GM10847 (cell line): ENCODE measurements around the gene BANP.
A peak's percentile ranks its signal among the peaks of the same experiment; 100 is the strongest.

Source experiments
- POLR2A ChIP-seq: IDR thresholded peaks from 2 replicates; pipeline ENCODE4 v1.6.1; 2011; ENCODE audit not compliant: insufficient read length; ENCODE audit errors: extremely low read depth

Gene BANP, protein sequence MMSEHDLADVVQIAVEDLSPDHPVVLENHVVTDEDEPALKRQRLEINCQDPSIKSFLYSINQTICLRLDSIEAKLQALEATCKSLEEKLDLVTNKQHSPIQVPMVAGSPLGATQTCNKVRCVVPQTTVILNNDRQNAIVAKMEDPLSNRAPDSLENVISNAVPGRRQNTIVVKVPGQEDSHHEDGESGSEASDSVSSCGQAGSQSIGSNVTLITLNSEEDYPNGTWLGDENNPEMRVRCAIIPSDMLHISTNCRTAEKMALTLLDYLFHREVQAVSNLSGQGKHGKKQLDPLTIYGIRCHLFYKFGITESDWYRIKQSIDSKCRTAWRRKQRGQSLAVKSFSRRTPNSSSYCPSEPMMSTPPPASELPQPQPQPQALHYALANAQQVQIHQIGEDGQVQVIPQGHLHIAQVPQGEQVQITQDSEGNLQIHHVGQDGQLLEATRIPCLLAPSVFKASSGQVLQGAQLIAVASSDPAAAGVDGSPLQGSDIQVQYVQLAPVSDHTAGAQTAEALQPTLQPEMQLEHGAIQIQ

GRCh38 chr16:87950765-87951551, at the start of gene BANP:
BANP (plus strand) TSS chr16:87951434; CDS start chr16:87975116, 23,682 bp downstream.
- peak; percentile 19 for TF ChIP-seq POLR2A

GRCh38 chr16:87914812-87915211, 36.4 kb upstream of the BANP start:
- no peak for TF ChIP-seq POLR2A

DNA sequence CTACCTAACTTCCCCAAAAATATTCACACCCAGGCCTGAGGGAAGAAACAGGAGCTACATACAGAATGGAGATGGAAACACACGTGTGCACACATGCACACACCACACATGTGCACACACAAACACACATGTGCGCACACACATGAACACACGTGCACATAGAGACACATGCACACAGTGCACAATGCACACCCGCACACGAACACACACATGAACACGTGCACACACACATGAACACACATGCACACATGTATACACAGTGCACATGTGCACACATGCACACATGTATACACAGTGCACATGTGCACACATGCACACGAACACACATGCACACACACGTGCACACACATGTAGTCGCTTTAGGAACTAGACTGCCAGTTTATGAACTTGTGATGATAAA, 33.7 kb upstream of the BANP start:
- TF ChIP-seq POLR2A: no peak

DNA sequence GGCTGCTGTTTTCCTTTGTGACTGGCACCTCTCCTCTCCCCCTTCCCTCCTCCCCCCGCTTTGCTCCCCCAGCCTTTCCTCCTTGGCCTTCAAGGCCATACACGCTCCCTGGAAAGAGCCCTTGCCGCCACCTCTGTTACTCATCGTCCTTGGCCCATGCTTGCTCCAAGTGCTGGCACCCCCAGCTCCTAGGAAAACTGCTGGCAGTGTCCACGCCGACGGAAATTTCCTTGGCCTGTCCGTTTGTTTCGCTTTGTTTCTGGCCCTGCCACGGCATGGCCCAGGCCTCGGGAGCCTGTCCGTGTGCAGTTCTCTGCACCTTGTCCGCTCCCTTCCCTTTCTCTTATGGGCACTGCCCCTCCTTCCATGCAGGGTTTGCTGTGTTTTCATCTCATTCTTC, 32.9 kb upstream of the BANP start:
- TF ChIP-seq POLR2A: no peak

DNA sequence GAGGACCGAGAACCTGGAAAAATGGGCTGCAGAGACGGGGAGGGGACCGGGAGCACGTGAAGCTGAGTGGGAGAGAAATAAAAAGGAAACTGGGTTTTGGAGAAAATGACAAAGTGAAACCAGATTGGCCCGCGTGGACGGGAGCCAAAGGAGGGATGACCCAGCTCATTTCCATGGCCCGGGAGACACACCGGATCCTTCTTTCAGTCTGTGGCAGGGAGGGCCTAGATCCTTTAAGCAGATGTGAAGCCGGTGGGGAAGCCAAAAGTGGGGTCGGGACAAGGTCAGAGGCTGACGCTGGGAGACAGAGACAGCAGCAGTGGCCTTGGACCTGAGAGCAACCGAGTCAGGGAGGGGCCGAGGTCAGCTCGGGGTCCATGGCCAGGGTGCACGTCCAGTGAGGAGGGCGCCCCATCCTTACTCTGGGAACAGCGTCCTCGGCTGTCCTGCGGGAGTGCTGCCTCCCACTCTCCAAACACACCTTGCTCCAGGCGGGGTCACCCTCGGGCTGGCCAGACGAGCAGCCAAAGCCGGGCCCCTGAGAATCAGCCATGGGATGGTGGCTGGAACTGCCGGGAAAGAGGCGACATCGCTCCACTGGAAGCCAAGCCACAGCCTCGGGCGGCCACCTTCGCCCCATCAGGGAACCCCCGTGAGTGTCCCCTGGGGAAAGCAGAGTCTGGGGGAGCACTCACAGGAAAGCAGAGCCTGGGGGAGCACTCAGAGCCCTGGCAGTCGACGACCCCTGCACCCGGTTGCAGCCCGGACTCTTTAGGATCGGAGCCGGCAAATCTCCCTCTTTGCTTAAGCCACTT, 32.2 kb upstream of the BANP start:
- no peak for TF ChIP-seq POLR2A

DNA sequence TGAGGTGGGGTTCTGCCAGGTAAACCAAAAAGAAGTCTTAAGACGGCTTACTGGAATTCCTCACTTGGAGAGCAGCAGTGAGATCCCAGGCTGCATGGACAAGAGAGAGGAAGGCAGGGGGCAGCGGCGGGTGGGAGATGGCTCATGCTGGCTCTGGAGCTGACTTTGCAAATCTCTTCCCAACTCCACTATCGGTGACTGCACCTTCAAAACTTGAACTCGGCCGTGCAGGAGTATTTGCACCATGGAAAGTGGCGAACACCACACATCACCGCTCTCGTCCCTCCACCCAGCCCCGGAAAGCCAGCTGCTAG, 31.6 kb upstream of the BANP start:
- TF ChIP-seq POLR2A: no peak

GRCh38 chr16:87921236-87921773, 29.9 kb upstream of the BANP start:
- no peak for TF ChIP-seq POLR2A

DNA sequence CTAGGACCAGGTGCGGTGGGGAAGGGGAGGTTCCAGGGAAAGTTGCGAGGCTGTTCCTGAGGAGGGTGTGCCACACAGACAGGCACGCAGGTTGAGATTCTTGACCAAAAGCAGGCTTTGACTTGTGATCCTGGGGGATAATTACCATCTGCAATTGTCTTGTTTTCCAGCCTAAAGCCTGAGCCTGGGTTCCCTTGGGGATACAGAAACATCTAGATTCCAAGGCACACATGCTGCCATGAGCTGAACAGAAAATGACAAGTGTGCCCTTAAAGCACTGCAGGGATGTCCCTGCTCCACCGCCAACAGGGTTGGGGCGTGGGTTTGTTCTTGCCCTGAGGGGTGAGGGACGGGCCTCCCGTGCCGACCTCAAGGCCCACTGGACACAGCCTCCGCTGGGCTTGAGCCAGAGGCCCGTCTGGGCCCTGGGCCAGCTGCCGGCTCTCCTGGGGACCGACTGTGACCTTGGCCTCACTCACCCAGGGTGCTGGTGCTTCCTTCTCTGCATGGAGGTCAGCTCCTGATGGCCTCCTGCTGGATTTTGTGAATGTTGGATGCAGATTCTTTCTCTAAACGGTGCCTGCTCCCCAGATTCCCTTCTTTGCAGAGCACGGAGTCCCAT, 28.9 kb upstream of the BANP start:
- TF ChIP-seq POLR2A: no peak

GRCh38 chr16:87924041-87924810, 27.0 kb upstream of the BANP start:
- TF ChIP-seq POLR2A: no peak

DNA sequence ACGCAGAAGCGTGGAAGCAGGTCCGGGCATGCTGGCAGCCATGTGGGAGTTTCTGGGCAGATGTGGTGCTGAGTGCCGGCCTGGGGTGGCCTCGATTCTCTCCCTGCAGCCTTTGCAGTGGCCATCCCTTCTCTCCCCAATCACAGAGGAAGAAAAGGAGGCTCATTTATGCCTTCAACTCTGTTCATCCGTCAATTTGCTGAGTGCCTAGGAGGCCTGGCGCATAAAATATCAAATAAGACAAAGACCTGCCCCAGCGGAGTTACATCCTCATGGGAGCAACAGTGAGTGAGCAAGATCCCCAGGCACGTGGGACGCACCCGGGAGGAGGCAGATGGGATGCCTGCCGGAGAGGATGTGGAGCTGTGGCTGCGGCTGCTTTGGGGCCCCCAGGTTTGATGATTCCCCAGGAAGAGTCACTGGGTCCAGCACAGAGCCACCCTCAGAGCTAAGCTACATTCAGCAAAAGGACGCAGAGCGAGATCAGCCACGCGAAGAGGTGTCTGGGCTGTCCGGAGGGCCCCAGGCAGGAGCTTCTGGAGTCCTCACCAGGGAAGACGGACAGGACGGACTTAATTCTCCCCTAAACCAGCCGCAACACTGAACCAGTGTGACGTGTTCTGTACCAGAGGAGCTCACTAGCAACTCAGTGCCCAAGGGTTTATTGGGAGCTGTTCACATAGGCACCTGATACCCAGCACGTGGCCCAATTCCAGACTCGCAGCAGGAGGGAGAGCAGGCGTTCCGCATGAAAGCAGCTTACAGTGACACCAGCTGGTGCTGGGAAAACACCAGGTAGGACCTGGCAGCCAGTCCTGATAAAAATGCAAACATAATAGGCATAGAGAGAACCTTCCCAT, 26.2 kb upstream of the BANP start:
- no peak for TF ChIP-seq POLR2A

GRCh38 chr16:87926246-87927194, 24.7 kb upstream of the BANP start:
- no peak for TF ChIP-seq POLR2A

- no peak for TF ChIP-seq POLR2A
Observed at GRCh38 chr16:87927195-87927562, 24.1 kb upstream of the BANP start.
